Activated naive CD4-positive, alpha-beta T cell treated with anti-CD3 and anti-CD28 coated beads, Interleukin-2, amount 10 ng/mL, durations not matched to agents 7 days and 5 days (primary cell): ENCODE results near the gene PGM3.

ENCODE experiments used
- CTCF ChIA-PET: fragments of 350-600 bp; sonication (Branson Sonifier 250); formaldehyde crosslinking; loops from one replicate; lab custom pipeline; 2021; ENCODE audit warnings: antibody characterized with exemption; lab: Charles Lee
- DNase-seq: peaks from one replicate; pipeline ENCODE4 v3.0.0-alpha.2; 2020
- H3K27ac Mint-ChIP-seq: one replicate; pipeline ENCODE4 v1.8.0; 2021; ENCODE audit warnings: mild to moderate bottlenecking, moderate library complexity, mixed read lengths
- H3K27me3 Mint-ChIP-seq: one replicate; pipeline ENCODE4 v1.8.0; 2021; ENCODE audit warnings: mild to moderate bottlenecking, mixed read lengths
- H3K36me3 Mint-ChIP-seq: one replicate; pipeline ENCODE4 v1.8.0; 2021; ENCODE audit warnings: mixed read lengths
- H3K4me1 Mint-ChIP-seq: one replicate; pipeline ENCODE4 v1.8.0; 2021; ENCODE audit warnings: mixed read lengths
- H3K4me3 Mint-ChIP-seq: one replicate; pipeline ENCODE4 v1.8.0; 2021; ENCODE audit warnings: mild to moderate bottlenecking, moderate library complexity, mixed read lengths
- H3K9me3 Mint-ChIP-seq: one replicate; pipeline ENCODE4 v1.8.0; 2021; ENCODE audit warnings: mixed read lengths

Gene PGM3

GRCh38 chr6:83192871-83193746 is at the start of gene PGM3, which contains the start of gene RWDD2A:
Gene PGM3 (minus strand): TSS chr6:83193265. CDS start chr6:83191012, 2,253 bp downstream.
Gene RWDD2A (plus strand): TSS chr6:83193357. CDS start chr6:83194452, 1,095 bp downstream.
- peak within 1 kb of the TSS; percentile 97 for H3K4me3 Mint-ChIP-seq
- DNase-seq, result peak; percentile 93
- peaks cover 44% of the 10 kb centered on the region for H3K4me1 Mint-ChIP-seq
- peak within 1 kb of the TSS; percentile 91 for H3K27ac Mint-ChIP-seq
- CTCF ChIA-PET, result no interaction called here
- H3K27me3 Mint-ChIP-seq, result peaks cover 12% of the 10 kb centered on the region
- H3K36me3 Mint-ChIP-seq, result peaks cover 24% of the 10 kb centered on the region
- H3K9me3 Mint-ChIP-seq, result no peaks in the 10 kb centered on the region

- no peaks in the 10 kb centered on the region for H3K9me3 Mint-ChIP-seq
- no peak overlapping the region for H3K4me3 Mint-ChIP-seq
- H3K27ac Mint-ChIP-seq, result no peak overlapping the region
- CTCF ChIA-PET, result interaction anchor here (1.1 kb wide), 1 partner anchor 78 kb away, joined by 3 read pairs; no protein-coding TSS in a partner anchor
- H3K27me3 Mint-ChIP-seq, result no peaks in the 10 kb centered on the region
- H3K4me1 Mint-ChIP-seq, result no peaks in the 10 kb centered on the region
- DNase-seq, result no peak
- H3K36me3 Mint-ChIP-seq, result no peaks in the 10 kb centered on the region
Measured at GRCh38 chr6:83231146-83231545, 38.1 kb upstream of the PGM3 start.

GRCh38 chr6:83226517-83226916 is 33.5 kb upstream of the PGM3 start:
- no peak for DNase-seq
- Mint-ChIP-seq H3K9me3 (no peaks in the 10 kb centered on the region), H3K27me3 (no peaks in the 10 kb centered on the region), H3K36me3 (no peaks in the 10 kb centered on the region), H3K4me1 (no peaks in the 10 kb centered on the region), H3K4me3 (no peak overlapping the region), H3K27ac (no peak overlapping the region)
- CTCF ChIA-PET, result no interaction called here

GRCh38 chr6:83221889-83222479 is 28.9 kb upstream of the PGM3 start:
- Mint-ChIP-seq H3K27ac (no peak overlapping the region), H3K9me3 (no peaks in the 10 kb centered on the region), H3K4me1 (no peaks in the 10 kb centered on the region), H3K4me3 (no peak overlapping the region), H3K36me3 (no peaks in the 10 kb centered on the region), H3K27me3 (peaks cover 4% of the 10 kb centered on the region)
- DNase-seq, result no peak
- CTCF ChIA-PET, result interaction anchor here (0.8 to 4.3 kb wide), 6 partner anchors 11 to 291 kb away, joined by 3 to 64 read pairs (median 8); partner anchors contain the start of genes DOP1A, PRSS35 and UBE3D

- H3K4me1 Mint-ChIP-seq, result no peaks in the 10 kb centered on the region
- DNase-seq, result no peak
- H3K9me3 Mint-ChIP-seq, result no peaks in the 10 kb centered on the region
- H3K4me3 Mint-ChIP-seq, result no peak overlapping the region
- no peaks in the 10 kb centered on the region for H3K36me3 Mint-ChIP-seq
- no peak overlapping the region for H3K27ac Mint-ChIP-seq
- H3K27me3 Mint-ChIP-seq, result peaks cover 4% of the 10 kb centered on the region
- CTCF ChIA-PET, result interaction anchor here (0.8 to 4.3 kb wide), 6 partner anchors 11 to 292 kb away, joined by 3 to 64 read pairs (median 8); partner anchors contain the start of genes DOP1A, PRSS35 and UBE3D
Measured at GRCh38 chr6:83221276-83221675, 28.2 kb upstream of the PGM3 start.

- Mint-ChIP-seq H3K4me1 (no peaks in the 10 kb centered on the region), H3K9me3 (no peaks in the 10 kb centered on the region), H3K4me3 (no peak overlapping the region), H3K27me3 (peaks cover 7% of the 10 kb centered on the region), H3K36me3 (no peaks in the 10 kb centered on the region), H3K27ac (no peak overlapping the region)
- CTCF ChIA-PET, result interaction anchor here (1.6 to 10.7 kb wide), 3 partner anchors 152 to 292 kb away, joined by 5 to 169 read pairs (median 10); partner anchors contain the start of genes DOP1A, PRSS35 and UBE3D
- DNase-seq, result no peak
Measured at GRCh38 chr6:83220121-83220520, 27.1 kb upstream of the PGM3 start.

- no peak overlapping the region for H3K27ac Mint-ChIP-seq
- no peaks in the 10 kb centered on the region for H3K9me3 Mint-ChIP-seq
- H3K27me3 Mint-ChIP-seq, result peaks cover 7% of the 10 kb centered on the region
- DNase-seq, result no peak
- H3K4me1 Mint-ChIP-seq, result no peaks in the 10 kb centered on the region
- CTCF ChIA-PET, result interaction anchor here (1.6 to 10.7 kb wide), 3 partner anchors 151 to 293 kb away, joined by 5 to 169 read pairs (median 10); partner anchors contain the start of genes DOP1A, PRSS35 and UBE3D
- H3K36me3 Mint-ChIP-seq, result no peaks in the 10 kb centered on the region
- no peak overlapping the region for H3K4me3 Mint-ChIP-seq
Measured at GRCh38 chr6:83218646-83219045, 25.6 kb upstream of the PGM3 start.

- Mint-ChIP-seq H3K9me3 (no peaks in the 10 kb centered on the region), H3K27ac (no peak overlapping the region), H3K4me3 (no peak overlapping the region), H3K4me1 (no peaks in the 10 kb centered on the region), H3K27me3 (peaks cover 7% of the 10 kb centered on the region), H3K36me3 (no peaks in the 10 kb centered on the region)
- CTCF ChIA-PET, result interaction anchor here (2.3 to 10.7 kb wide), 2 partner anchors 149 to 298 kb away, joined by 12 to 169 read pairs; partner anchors contain the start of genes DOP1A and UBE3D
- DNase-seq, result no peak
Measured at GRCh38 chr6:83216806-83217205, 23.7 kb upstream of the PGM3 start.

GRCh38 chr6:83215131-83216047 is 22.3 kb upstream of the PGM3 start:
- H3K9me3 Mint-ChIP-seq, result no peaks in the 10 kb centered on the region

GRCh38 chr6:83202031-83202430 is 9.0 kb upstream of the PGM3 start:
- Mint-ChIP-seq H3K9me3 (no peaks in the 10 kb centered on the region), H3K27ac (no peak overlapping the region), H3K4me1 (no peaks in the 10 kb centered on the region), H3K27me3 (peaks cover 7% of the 10 kb centered on the region), H3K4me3 (no peak overlapping the region), H3K36me3 (no peaks in the 10 kb centered on the region)
- no peak for DNase-seq
- CTCF ChIA-PET, result no interaction called here

More at GRCh38 chr6:83215131-83216047, 22.3 kb upstream of the PGM3 start:
- H3K27me3 Mint-ChIP-seq, result peaks cover 12% of the 10 kb centered on the region
- no peaks in the 10 kb centered on the region for H3K4me1 Mint-ChIP-seq
- no peak overlapping the region for H3K27ac Mint-ChIP-seq
- no peaks in the 10 kb centered on the region for H3K36me3 Mint-ChIP-seq
- peak; percentile 70 for DNase-seq
- CTCF ChIA-PET, result interaction anchor here (0.6 to 10.7 kb wide), 8 partner anchors 17 to 1043 kb away, joined by 3 to 169 read pairs (median 4); partner anchors contain the start of genes DOP1A and UBE3D
- H3K4me3 Mint-ChIP-seq, result no peak overlapping the region

- peaks cover 2% of the 10 kb centered on the region for H3K36me3 Mint-ChIP-seq
- H3K27ac Mint-ChIP-seq, result no peak overlapping the region
- no peak for DNase-seq
- no peaks in the 10 kb centered on the region for H3K27me3 Mint-ChIP-seq
- peaks cover 13% of the 10 kb centered on the region for H3K4me1 Mint-ChIP-seq
- CTCF ChIA-PET, result interaction anchor here (7.1 kb wide), 1 partner anchor 134 kb away, joined by 35 read pairs; the partner anchor contains the start of genes DOP1A and UBE3D
- H3K4me3 Mint-ChIP-seq, result no peak overlapping the region
- H3K9me3 Mint-ChIP-seq, result no peaks in the 10 kb centered on the region
Measured at GRCh38 chr6:83199863-83200225, 6.8 kb upstream of the PGM3 start.

GRCh38 chr6:83199173-83199862 is 6.3 kb upstream of the PGM3 start:
- Mint-ChIP-seq H3K9me3 (no peaks in the 10 kb centered on the region), H3K4me1 (peaks cover 17% of the 10 kb centered on the region), H3K27ac (no peak overlapping the region), H3K4me3 (no peak overlapping the region), H3K27me3 (peaks cover 1% of the 10 kb centered on the region), H3K36me3 (peaks cover 3% of the 10 kb centered on the region)
- no peak for DNase-seq
- CTCF ChIA-PET, result interaction anchor here (7.1 kb wide), 1 partner anchor 133 kb away, joined by 35 read pairs; the partner anchor contains the start of genes DOP1A and UBE3D
